ENCODE data around the gene MOCS1. TPM values are rescaled to one million over a fixed set of nuclear protein-coding genes. Genes with fewer than 3 reads are reported as not detected.

Gene MOCS1
- 1.6 to 2.3 TPM (median 1.7 TPM) in 5 replicates for total RNA-seq (2022; extraction: Qiagen RNA extraction)

GRCh38 chr6:39934131-39934757, at the start of gene MOCS1:
Gene MOCS1 (minus strand): TSS chr6:39934462. CDS start chr6:39934417, 45 bp downstream.

Other genes starting within 250 kb of the MOCS1 start
- gene KIF6, start 209.1 kb downstream of the MOCS1 start, total RNA-seq (2022; extraction: Qiagen RNA extraction): 0.11 to 0.35 TPM (median 0.30 TPM) in 5 replicates
- 0.04 to 0.24 TPM (median 0.13 TPM) in 5 replicates for gene DAAM2, start 142.1 kb downstream of the MOCS1 start, total RNA-seq (2022; extraction: Qiagen RNA extraction)

All from A549 treated with Mapracorat at 1 μM for 4 hours (cell line).